GM18861 (cell line): ENCODE results near the gene ATXN7L3.
"Not testable (repeated sequence)": the region's sequence is repeated elsewhere in the genome, so short reads cannot be mapped to it uniquely, and the experiment has no call there.

Source experiments
- ATAC-seq: cut with Tn5 transposase; IDR thresholded peaks from one replicate; pipeline ENCODE4 v1.9.1; 2021; ENCODE audit not compliant: unreplicated experiment

The ATXN7L3 gene, protein sequence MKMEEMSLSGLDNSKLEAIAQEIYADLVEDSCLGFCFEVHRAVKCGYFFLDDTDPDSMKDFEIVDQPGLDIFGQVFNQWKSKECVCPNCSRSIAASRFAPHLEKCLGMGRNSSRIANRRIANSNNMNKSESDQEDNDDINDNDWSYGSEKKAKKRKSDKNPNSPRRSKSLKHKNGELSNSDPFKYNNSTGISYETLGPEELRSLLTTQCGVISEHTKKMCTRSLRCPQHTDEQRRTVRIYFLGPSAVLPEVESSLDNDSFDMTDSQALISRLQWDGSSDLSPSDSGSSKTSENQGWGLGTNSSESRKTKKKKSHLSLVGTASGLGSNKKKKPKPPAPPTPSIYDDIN

DNA sequence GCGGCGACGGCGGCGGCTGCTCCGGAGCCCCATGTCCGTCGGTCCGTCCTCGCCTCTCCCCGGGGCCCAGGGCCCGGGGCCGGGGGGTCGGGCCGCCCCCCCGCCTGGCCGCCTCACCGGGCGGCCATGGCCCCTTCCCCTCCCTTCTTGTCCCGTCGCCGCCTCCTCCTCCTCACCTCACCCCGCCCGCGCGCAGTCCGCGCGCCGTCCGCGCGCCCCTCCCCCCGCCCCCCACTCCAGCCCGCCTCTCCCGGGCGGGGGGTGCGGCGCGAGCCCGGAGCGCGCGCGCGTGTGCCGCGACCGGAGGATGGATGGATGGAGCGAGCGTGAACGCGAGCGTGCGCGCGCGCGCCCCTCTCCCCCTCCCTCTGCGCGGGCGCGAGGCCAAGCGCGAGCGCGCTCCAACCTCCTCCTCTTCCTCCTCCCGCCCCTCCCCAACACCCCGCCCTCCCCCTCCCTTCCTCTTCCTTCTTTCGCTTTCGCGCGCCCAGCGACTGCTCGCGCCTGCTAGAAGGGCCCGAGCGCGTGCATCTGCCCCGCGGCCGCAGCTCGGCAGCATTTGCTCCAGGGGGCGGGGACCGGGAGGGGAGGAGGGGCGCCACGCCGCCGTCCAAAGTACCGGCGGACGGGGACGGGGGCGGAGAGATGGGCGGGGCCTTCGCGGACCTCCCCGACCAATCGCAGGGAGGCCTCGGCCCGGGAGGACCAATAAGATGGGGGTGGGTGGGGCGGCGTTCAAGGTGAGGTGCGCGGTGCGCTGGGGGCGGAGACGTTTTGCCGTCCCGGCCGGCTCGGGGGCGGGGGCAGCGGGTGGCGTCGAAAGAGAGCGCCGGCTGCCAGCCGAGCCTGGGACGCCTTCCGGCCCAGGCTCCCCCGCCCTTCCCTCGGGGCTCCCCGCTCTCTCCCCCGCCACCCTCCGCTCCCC is at the start of gene ATXN7L3:
Gene ATXN7L3, minus strand, starts transcription at position 332 of the 925 bp plus-strand sequence. CDS start 1,814 bp downstream, outside the sequence.
- ATAC-seq = peak; percentile 52

DNA sequence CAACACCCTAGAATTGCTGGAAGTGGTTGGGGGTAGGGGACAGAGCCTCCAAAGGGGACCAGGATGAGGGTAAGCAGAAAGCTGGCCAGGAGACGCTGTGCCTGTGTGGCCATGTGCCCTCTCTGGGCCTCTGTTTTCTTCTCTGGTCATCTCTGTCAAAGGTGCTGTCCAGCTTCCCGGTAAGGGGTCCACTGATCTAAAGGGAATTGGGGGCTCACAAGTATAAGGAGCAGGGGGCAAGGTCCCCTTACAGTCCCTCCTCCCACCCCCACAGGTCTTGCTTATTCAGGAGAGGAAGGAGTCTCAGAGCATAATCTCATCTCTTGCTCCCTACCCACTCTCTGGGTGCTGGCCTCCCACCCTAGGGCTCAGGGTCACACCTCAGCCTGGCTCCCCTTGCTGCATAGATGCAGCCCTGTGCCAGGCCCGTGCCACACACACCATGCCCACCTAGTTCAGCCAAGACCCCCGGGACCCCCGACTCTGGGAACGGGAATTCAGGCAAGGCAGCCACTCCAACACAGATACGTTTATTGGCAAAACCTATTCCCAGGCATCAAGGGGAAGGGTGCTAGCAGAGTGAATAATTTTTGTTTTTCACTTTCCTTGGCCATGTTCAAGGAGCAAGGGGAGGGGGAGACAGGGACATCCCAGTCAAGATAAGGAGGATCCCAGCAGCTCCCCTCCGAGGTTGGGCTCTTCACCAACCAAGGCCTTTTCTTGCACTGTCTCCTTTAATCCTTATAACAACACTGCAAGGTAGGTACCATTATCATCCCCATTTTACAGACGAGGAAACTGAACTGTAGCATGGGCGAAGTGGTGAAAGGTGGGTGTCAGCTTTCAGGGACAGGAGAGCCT is 48.4 kb upstream of the ATXN7L3 start:
- no peak for ATAC-seq

DNA sequence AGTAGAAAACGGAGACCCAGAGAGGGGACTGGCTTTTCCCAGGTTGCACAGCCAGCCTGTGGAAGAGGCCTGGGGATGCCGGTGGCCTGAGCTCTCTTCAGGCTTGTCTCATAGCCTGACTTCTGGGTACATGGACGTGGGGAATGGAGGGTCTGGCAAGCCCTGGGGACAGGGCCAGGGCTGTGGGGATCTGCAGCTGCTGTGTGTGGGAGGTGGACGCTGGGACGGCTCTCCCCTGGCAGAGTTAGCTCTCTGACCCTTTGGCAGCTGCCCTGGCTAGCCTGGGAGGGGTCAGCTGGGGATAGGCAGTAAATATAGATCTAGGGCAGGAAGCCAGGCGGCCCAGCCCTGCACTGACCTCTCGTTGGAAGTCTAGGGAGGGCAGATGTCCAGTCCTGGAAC is 47.8 kb upstream of the ATXN7L3 start:
- ATAC-seq = no peak

DNA sequence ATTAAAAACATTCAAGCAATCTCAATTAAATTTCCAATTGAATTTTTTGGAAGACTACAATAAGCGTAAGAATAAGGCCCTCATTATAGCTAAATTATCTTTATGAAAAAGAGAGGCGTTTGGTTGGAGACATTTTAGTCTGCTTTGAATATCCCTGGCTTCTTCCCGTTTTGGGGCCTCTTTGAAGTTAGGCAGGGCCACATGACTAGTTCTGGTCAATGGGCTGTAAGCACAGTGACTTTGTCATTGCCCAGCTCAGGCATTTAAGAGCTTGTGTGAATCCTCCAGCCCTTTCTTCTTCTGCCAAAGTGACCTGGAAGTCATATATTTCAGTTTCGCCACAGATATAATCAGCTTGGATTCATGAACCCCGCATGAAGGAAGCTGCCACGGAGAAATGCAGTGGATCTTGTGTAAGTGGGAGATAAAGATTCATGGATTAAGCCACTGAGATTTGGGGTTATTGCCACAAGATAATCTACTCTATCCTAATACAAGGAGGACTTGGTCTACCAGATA is 41.5 kb upstream of the ATXN7L3 start:
- ATAC-seq = no peak

DNA sequence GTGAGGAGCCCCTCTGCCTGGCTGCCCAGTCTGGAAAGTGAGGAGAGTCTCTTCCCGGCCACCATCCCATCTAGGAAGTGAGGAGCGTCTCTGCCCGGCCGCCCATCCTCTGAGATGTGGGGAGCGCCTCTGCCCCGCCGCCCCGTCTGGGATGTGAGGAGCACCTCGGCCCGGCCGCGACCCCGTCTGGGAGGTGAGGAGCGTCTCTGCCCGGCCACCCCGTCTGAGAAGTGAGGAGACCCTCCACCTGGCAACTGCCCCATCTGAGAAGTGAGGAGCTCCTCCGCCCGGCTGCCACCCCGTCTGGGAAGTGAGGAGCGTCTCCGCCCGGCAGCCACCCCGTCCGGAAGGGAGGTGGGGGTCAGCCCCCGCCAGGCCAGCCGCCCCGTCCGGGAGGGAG is 38.2 kb upstream of the ATXN7L3 start:
- not testable (repeated sequence) for ATAC-seq

DNA sequence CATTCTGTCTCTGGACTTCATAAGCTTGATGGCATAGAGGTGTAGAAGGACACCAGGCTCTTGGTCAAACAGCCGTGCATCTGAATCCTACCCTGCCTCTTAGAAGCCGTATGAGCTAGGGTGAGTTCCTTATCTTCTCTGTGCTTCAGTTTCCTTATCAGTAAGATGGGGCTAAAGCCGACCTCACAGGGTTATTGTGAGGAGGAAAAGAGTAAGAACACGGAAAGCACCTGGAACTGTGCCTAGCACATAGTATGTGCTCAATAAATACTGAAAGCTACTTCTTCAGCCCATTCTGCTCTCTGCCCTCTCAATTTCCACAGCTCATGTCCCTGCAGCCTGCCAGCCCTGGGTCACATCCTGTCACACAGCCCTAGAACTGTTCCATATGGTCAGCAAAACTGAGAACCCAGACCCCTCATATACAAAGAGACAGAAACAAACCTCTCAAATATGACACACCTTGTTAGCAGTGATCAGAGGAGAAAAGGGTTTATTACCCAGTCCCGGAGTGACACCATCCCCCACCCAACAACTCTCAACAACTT is 36.8 kb upstream of the ATXN7L3 start:
- ATAC-seq = no peak

DNA sequence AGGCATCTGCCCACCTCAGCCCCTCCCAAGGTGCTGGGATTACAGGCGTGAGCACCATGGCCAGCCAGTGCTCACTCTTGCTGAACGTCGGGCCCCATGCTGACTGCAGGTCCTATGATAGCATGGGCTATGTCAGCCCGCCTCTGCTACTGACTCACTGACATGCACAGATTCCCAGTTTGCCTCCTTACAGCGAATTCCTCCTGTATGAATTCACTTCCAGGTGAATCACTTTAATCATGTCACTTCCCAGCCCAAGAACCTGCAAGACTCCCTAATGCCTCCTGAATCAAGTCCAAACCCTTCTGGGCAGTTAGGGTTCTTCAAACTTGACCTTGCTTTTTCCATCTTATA is 35.9 kb upstream of the ATXN7L3 start:
- no peak for ATAC-seq

DNA sequence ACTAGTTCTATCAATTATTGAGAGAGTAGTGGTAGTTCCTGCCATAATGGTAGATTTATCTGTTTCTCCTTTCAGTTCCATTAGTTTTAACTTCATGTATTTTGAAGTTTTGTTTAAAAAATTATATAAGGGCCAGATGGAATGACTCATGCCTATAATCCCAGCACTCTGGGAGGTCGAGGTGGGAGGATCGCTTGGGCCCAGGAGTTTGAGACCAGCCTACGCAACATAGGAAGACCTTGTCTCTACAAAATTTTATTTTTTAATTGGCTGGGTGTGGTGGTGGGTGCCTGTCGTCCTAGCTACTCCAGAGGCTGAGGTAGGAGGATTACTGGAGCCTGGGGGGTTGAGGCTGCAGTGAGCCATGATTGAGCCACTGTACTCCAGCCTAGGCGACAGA is 33.9 kb upstream of the ATXN7L3 start:
- no peak for ATAC-seq

DNA sequence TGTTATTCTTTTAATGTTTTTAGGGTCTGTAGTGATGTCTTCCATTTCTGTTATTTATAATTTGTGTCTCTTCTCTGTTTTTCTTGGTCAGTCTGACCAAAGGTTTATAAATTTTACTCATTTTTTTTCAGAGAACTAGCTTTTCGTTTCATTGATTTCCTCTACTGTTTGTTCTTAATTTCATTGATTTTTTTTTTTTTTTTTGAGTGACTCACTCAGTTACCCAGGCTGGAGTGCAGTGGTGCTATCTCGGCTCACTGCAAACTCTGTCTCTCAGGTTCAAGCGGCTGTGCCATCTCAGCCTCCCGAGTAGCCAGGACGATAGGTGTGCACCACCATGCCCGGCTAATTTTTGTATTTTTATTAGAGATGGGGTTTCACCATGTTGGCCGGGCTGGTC is 32.4 kb upstream of the ATXN7L3 start:
- ATAC-seq = no peak

DNA sequence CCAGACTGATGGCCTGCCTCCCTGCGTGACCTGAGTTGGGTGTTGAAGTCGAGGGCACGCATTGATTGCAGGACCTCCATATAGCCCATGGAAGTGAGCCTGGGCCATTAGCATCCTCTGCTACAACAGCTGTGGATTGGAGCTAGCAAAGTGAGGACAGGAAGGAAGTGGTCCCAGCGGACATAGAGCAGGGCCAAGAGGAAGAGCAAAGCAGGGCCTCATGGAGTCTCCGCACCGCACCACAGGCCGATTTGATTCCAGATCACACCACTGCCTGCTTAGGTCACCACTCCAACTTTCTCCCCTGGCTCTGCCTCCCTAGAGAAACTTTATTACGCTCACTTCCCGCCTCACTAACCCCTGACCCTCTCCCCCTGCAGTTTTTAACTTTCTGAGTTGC is 30.5 kb upstream of the ATXN7L3 start:
- no peak for ATAC-seq

DNA sequence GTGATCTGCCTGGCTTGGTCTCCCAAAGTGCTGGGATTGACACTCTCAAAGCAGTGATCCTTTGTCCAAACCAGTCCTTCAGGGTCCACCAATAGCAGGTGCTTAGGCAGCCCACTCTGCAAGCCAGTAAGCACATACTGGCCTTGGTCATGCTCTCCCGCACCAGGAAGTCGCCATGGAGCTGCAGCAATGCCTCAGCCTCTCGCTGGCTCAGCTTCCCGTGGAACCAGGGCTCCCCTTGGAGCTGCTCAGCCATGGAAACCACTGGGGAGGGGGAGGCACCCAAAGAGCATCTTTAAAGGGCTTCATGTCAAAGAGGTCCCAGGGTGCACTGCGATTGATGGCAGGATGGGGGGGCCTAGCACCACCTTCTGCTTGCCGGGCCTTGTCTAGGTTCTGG is 29.4 kb upstream of the ATXN7L3 start:
- no peak for ATAC-seq

DNA sequence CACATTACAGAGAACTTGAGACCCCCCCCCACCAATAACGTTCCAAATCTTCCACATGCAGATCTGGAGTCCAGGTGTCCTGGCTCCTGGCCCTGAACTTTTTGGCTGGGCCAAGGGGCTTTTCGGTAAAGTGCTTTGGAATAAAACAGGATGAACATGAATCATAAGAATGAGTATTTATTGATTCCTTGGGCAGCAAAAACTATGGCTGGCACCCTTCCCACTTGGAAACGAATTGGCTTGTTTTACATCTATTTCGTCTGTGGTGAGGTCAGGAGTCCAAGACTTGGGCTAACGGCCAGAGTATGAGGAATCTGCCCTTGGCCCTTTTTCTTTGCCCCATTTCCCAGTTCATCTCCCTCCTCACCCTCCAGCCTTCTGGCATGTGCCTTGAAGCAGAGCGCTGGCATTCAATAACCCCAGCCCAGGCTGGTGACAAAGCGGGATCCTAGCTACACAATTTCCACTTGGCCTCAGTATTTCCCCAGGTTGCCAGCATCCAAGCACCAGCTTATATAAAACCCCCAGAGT is 23.9 kb upstream of the ATXN7L3 start:
- ATAC-seq = no peak

DNA sequence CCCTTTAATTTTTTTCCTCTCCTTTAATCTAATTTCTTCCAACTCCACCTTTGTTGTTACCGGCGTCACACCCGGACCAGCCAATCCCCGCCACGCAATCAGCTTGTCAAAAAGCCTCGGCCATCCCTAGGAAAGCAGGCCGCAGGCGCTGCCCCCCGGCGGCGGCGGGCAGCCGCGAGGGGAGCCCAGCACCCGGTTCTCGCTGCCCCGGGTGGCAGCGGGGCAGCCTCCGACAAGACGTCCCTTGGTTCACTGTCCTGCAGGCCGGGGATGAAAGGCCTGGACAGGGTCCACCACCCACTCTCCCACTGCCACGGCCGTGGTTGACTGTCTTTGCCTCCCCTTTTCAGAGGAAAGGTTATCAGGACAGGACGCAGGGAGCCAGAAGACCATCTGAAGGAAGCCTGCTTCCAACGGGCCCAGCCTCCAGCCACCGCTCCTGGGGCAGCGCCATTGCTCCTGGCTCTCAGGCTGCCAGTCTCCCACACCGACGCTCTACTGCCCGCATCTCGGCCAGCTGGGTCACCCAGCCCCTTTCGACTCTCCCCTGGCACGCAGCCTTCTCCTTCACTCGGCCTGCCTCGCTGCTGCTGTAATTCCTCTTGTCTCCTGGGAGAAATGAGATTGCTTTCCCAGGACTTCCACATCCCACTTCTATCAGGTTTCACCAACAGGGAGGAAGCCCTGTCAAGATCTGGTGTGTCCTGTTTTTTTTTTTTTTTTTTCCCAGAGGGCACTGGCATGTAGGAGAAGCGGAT is 22.6 kb upstream of the ATXN7L3 start:
- ATAC-seq = no peak

DNA sequence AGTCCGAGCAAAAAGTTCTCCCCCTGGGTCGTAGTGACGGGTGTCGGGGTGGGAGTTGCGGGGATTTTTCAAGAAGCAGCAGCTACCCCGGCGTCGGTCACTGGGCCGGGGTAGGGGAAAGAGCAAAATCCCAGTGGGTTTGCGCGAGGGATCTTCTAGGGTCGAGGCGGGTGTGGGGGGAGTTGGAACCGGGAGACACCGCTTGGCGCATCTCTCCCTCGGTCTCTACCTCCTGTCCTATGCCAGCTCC is 22.1 kb upstream of the ATXN7L3 start:
- no peak for ATAC-seq

DNA sequence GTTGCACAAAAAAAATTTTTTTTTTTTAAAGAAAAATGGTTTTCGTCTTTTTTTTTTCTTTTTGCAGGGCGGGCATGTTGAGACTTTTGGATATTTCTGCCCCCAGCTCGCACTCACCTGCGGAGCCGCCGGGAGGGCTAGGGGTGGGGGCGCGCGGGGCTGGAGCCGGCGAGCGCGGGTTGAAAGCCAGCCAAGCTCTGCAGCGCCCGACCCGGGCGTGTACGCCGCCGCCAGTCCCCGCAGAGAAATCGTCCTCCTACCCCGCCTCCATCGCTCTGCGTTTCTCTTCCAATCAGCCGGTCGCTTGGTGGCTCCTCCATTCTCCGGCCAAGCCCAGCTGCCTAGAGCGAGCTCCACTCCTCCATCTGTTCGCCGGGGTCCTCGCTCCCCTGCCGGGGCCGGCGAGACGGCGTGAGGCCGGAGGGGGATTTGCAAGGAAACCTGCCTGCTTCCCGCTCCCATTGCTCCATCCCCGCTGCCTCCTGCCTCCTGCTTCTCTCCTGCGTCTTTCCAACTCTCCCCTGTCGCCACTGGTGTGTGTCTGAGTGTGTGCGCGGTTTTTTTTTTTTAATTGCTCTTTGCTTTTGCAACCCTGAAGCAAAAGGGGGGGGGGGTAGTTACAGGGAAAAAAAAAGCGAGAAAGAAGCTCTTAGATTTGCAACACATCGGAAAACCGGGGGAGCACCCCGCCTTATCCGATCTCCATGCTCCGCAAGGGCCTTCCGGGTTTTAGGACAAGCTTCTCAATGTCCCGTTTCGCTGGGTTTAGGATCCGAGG is 21.6 kb upstream of the ATXN7L3 start:
- ATAC-seq = no peak

DNA sequence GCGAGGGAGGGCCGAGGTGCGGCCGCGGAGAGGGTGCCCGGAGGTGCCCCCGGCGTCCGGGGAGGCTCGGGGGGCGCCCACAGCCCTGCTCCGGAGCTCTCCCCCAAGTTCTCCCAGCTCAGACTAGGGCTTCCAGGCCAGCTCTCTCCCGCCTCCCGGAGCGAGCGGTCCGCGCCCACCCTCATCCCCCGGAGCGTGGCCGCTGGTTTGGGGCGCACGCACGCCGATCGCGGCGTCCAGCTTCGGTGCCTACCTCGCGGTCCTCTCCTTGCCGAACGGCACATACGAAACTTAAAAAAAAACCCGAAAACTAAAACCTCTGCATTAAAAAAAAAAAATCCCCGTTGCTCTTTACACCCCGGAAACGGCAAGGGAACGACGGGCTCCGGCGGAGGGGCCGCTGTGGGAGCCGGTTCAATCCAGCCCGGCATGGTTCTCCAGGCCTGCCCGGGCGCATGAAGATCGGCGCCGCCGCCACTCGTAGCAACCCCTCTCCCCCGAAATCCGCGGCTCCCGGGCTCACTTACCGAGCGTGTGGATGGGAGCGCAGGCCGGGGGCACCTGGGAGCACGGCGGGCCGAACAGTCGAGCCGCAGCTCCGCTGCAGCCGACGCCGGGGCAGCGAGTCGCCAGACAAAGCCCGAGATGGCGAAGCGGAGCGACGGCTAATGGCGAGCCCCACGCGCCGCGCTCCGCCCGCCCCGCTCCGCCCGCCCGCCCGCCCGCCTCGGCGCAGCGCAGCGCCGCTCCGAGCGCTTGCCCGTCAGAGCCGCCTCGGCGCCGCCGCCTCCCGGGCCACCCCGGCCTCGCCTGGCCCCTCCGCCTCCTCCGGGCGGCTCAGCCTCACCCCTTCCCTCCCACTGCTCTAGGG is 20.8 kb upstream of the ATXN7L3 start:
- ATAC-seq = no peak

DNA sequence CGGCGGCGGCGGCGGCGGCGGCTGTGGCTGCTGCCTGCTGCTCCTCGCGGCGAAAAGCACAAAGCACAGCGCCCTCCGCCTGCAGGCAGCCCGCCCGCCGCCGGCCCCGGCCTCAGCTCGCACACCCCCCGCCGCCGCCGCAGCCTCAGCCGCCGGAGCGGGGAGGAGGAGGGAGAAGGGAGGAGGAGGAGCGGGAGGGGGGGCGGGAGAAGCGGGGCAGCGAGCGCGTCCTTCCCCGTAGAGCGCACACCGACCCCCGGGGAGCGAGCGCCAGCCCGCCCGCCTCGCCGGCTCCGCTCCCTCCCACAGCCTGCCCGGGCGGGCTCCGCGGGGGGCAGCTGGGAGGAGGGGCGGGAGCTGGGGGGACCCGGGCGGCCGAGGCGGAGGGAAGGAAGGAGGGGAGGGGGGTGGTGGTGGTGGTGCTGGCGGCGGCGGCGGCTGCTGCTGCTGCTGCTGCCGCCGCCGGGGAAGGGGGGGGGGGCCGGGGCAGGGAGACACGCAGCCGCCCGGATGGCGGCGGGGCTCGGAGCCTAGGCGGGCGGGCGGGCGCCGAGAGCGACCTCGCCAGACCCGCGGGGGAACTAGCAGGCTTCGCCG is 20.0 kb upstream of the ATXN7L3 start, which contains the start of gene UBTF:
Gene UBTF, minus strand, starts transcription at position 60 of the 597 bp plus-strand sequence. CDS start 1,446 bp downstream, outside the sequence.
- ATAC-seq = no peak

DNA sequence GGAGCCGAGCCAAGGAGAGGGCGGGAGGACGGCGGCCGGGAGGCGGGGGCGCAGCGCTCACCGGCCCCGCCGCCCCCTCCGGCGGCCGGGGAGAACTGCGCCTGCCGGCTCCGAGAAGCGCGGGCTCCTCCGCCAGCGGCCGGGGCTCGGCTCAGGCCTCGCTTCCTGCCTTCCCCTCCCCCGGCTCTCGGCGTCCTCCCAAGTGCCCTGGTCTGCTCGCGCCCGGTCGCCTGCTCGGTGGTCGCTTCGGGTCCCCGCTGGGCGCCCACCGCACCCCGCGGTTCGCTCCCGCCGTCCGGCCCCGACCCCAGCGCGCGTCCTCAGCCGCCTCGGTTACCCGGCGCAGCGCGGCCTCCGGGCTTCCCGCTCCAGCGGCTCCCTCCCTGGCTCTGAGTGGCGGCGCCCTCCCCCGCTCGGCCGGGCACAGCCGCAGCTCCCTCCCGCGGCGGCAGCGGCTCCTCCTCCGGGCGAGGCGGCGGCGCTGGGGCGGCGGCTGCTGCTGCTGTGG is 19.5 kb upstream of the ATXN7L3 start:
- ATAC-seq = no peak
